NOMO-1 (cell line): Measurements from ENCODE around the gene STRN3.
A peak's percentile ranks its signal among the peaks of the same experiment; 100 is the strongest.

Experiments used
- DNase-seq, 2 experiments: peaks; one replicate each; lab custom pipeline; 2025; ENCODE audit not compliant: unreplicated experiment in 2 of 2; lab: John Stamatoyannopoulos, UW

Gene STRN3

GRCh38 chr14:31038521-31039166 is 12.5 kb upstream of the STRN3 start:
- DNase-seq, result no peak

GRCh38 chr14:31037709-31038221 is 11.6 kb upstream of the STRN3 start:
- DNase-seq, result no peak

GRCh38 chr14:31036552-31036951 is 10.4 kb upstream of the STRN3 start:
- no peak for DNase-seq

GRCh38 chr14:31030469-31030868 is 4.3 kb upstream of the STRN3 start:
- no peak for DNase-seq

- peak; percentile 2 to 6 for DNase-seq
These were observed 3.1 kb upstream of the STRN3 start for GRCh38 chr14:31029016-31029970.

- peak; percentile 18 to 27 for DNase-seq
These were observed 1.7 kb upstream of the STRN3 start for GRCh38 chr14:31027847-31028246.

- peak; percentile 91 to 93 for DNase-seq
These were observed 464 bp upstream of the STRN3 start for GRCh38 chr14:31026450-31027235.

- DNase-seq, result peak; percentile 13 to 21
These were observed 657 bp downstream of the STRN3 start, which contains the start of gene AP4S1 for GRCh38 chr14:31025367-31026076. AP4S1 (plus strand) TSS chr14:31025649; CDS start chr14:31066197, 40,548 bp downstream.

- peak in 1 of 2 experiments; percentile 21 for DNase-seq
These were observed 1.4 kb downstream of the STRN3 start for GRCh38 chr14:31024577-31025366.

GRCh38 chr14:31024010-31024480 is 2.1 kb downstream of the STRN3 start:
- no peak for DNase-seq

- DNase-seq, result no peak
These were observed 3.8 kb downstream of the STRN3 start for GRCh38 chr14:31022386-31022785.

- DNase-seq, result no peak
These were observed 4.6 kb downstream of the STRN3 start for GRCh38 chr14:31021576-31021949.

- DNase-seq, result no peak
These were observed 5.2 kb downstream of the STRN3 start for GRCh38 chr14:31020834-31021575.

- DNase-seq, result no peak
These were observed 8.0 kb downstream of the STRN3 start for GRCh38 chr14:31018057-31018645.

- DNase-seq, result no peak
These were observed 12.3 kb downstream of the STRN3 start for GRCh38 chr14:31013841-31014240.

- no peak for DNase-seq
These were observed 15.2 kb downstream of the STRN3 start for GRCh38 chr14:31010935-31011334.

- no peak for DNase-seq
These were observed 16.2 kb downstream of the STRN3 start for GRCh38 chr14:31009836-31010574.

GRCh38 chr14:31006703-31007102 is 19.5 kb downstream of the STRN3 start:
- DNase-seq, result no peak
